NT2/D1 (cell line): ENCODE measurements around the gene SNTG2.

ENCODE experiments used
- YY1 ChIP-seq: IDR thresholded peaks from 2 replicates; pipeline ENCODE4 v1.6.1; 2011; ENCODE audit not compliant: insufficient read length, insufficient read depth
- ZNF274 ChIP-seq: IDR thresholded peaks from 2 replicates; pipeline ENCODE4 v1.6.1; 2011; ENCODE audit warnings: mild to moderate bottlenecking, low read depth, low read length

- TF ChIP-seq YY1 = no peak
- no peak for TF ChIP-seq ZNF274
Observed at GRCh38 chr2:1283871-1284270, 333.2 kb downstream of the SNTG2 start.
